ENCODE results near the gene CAMSAP2.

GRCh38 chr1:200883118-200883517, 144.4 kb downstream of the CAMSAP2 start:
- TF ChIP-seq CTCF (IDR thresholded peaks at IDR 0.05) (no peak), POLR2A (IDR thresholded peaks at IDR 0.05) (no peak)
